ENCODE measurements around the gene KRT82. TPM values are rescaled to one million over a fixed set of nuclear protein-coding genes. Genes with fewer than 3 reads are reported as not detected.

Gene KRT82
- total and polyA plus RNA-seq, 2 experiments from 2014 or later = not detected

- no peak for TF ChIP-seq ZNF114 (CRISPR knock-in tag; IDR thresholded peaks at IDR 0.05)
- TF ChIP-seq, protein P1, sequence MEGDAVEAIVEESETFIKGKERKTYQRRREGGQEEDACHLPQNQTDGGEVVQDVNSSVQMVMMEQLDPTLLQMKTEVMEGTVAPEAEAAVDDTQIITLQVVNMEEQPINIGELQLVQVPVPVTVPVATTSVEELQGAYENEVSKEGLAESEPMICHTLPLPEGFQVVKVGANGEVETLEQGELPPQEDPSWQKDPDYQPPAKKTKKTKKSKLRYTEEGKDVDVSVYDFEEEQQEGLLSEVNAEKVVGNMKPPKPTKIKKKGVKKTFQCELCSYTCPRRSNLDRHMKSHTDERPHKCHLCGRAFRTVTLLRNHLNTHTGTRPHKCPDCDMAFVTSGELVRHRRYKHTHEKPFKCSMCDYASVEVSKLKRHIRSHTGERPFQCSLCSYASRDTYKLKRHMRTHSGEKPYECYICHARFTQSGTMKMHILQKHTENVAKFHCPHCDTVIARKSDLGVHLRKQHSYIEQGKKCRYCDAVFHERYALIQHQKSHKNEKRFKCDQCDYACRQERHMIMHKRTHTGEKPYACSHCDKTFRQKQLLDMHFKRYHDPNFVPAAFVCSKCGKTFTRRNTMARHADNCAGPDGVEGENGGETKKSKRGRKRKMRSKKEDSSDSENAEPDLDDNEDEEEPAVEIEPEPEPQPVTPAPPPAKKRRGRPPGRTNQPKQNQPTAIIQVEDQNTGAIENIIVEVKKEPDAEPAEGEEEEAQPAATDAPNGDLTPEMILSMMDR (conservative IDR thresholded peaks at IDR 0.05; ENCODE audit: low read depth in 2 of 2) = no peak
- Histone ChIP-seq H3K4me1 (ENCODE audit: insufficient read depth) (no peaks in the 10 kb centered on the region), H3K27ac (ENCODE audit: low read depth) (no peak overlapping the region), H3K4me3 (no peak overlapping the region), H3K79me2 (replicated peaks; ENCODE audit: insufficient read depth) (no peaks in the 10 kb centered on the region), H3K4me2 (no peak overlapping the region), H3F3A (replicated peaks; ENCODE audit: low read depth) (no peaks in the 10 kb centered on the region), H3K27me3 (ENCODE audit: insufficient read depth) (no peaks in the 10 kb centered on the region), H2AFZ (no peak overlapping the region), H4K20me1 (replicated peaks; ENCODE audit: insufficient read depth) (no peaks in the 10 kb centered on the region), H3K9me2 (ENCODE audit: insufficient read depth) (no peaks in the 10 kb centered on the region), H3K36me3 (ENCODE audit: insufficient read depth) (no peaks in the 10 kb centered on the region)
- peaks cover 9% of the 10 kb centered on the region for H3K4me1 Mint-ChIP-seq
- no peak overlapping the region for H3K27ac Mint-ChIP-seq
- no peaks in the 10 kb centered on the region for H3K9me3 Mint-ChIP-seq
- peaks cover 2% of the 10 kb centered on the region for H3K27me3 Mint-ChIP-seq (ENCODE audit: insufficient read depth, low read depth, poor library complexity)
- H3K36me3 Mint-ChIP-seq (ENCODE audit: low read depth) = no peaks in the 10 kb centered on the region
- no peak for ATAC-seq
- no peak overlapping the region for H3K4me3 Mint-ChIP-seq
- DNase-seq (ENCODE audit: low spot score) = no peak
These were observed 45.4 kb downstream of the KRT82 start for GRCh38 chr12:52360663-52361271.

- no peaks in the 10 kb centered on the region for H3K36me3 Mint-ChIP-seq (ENCODE audit: low read depth)
- no peaks in the 10 kb centered on the region for H3K9me3 Mint-ChIP-seq
These were observed 46.0 kb downstream of the KRT82 start for GRCh38 chr12:52360106-52360662.

More at GRCh38 chr12:52360106-52360662, 46.0 kb downstream of the KRT82 start:
- ATAC-seq = no peak
- Mint-ChIP-seq H3K27me3 (ENCODE audit: insufficient read depth, low read depth, poor library complexity) (no peaks in the 10 kb centered on the region), H3K27ac (no peak overlapping the region), H3K4me3 (no peak overlapping the region), H3K4me1 (peaks cover 9% of the 10 kb centered on the region)
- Histone ChIP-seq H3K27me3 (ENCODE audit: insufficient read depth) (no peaks in the 10 kb centered on the region), H3K36me3 (ENCODE audit: insufficient read depth) (no peaks in the 10 kb centered on the region), H3K4me3 (no peak overlapping the region), H3K4me1 (ENCODE audit: insufficient read depth) (no peaks in the 10 kb centered on the region), H3F3A (replicated peaks; ENCODE audit: low read depth) (no peaks in the 10 kb centered on the region), H3K9me2 (ENCODE audit: insufficient read depth) (no peaks in the 10 kb centered on the region), H4K20me1 (replicated peaks; ENCODE audit: insufficient read depth) (no peaks in the 10 kb centered on the region), H3K27ac (ENCODE audit: low read depth) (no peak overlapping the region), H3K79me2 (replicated peaks; ENCODE audit: insufficient read depth) (no peaks in the 10 kb centered on the region), H3K4me2 (no peak overlapping the region), H2AFZ (no peak overlapping the region)
- TF ChIP-seq, protein P1 (conservative IDR thresholded peaks at IDR 0.05; ENCODE audit: low read depth in 2 of 2) = no peak
- TF ChIP-seq EZH2phosphoT487 (IDR thresholded peaks at IDR 0.05; ENCODE audit: unreplicated experiment) = no peak
- no peak for TF ChIP-seq ZNF114 (CRISPR knock-in tag; IDR thresholded peaks at IDR 0.05)
- no peak for TF ChIP-seq JUNB (IDR thresholded peaks at IDR 0.05; ENCODE audit: unreplicated experiment)
- TF ChIP-seq STAT1 (IDR thresholded peaks at IDR 0.05; ENCODE audit: unreplicated experiment) = no peak
- no peak for TF ChIP-seq ZNF331 (CRISPR knock-in tag; IDR thresholded peaks at IDR 0.05; ENCODE audit: low read depth)
- TF ChIP-seq CREB1 (CRISPR knock-in tag; IDR thresholded peaks at IDR 0.05; ENCODE audit: low read depth) = no peak
- no peak for TF ChIP-seq POLR2AphosphoS5 (IDR thresholded peaks at IDR 0.05; ENCODE audit: low read depth)
- DNase-seq (ENCODE audit: low spot score) = no peak
